HG03558 (cell line): ENCODE results near the gene LRSAM1.

Experiments used
- ATAC-seq: cut with Tn5 transposase; IDR thresholded peaks from one replicate; pipeline ENCODE4 v1.9.1; 2021; ENCODE audit warnings: moderate number of reproducible peaks; ENCODE audit not compliant: unreplicated experiment; ENCODE audit errors: extremely low read depth

The LRSAM1 gene

GRCh38 chr9:127529671-127530070 lies 78.4 kb downstream of the LRSAM1 start:
- ATAC-seq = no peak

- no peak for ATAC-seq
These were observed 79.1 kb downstream of the LRSAM1 start for GRCh38 chr9:127530206-127530941.

GRCh38 chr9:127531676-127532075 lies 80.4 kb downstream of the LRSAM1 start:
- no peak for ATAC-seq

GRCh38 chr9:127534250-127534906 lies 83.1 kb downstream of the LRSAM1 start:
- no peak for ATAC-seq

- no peak for ATAC-seq
These were observed 83.6 kb downstream of the LRSAM1 start for GRCh38 chr9:127534931-127535330.

- ATAC-seq = no peak
These were observed 84.1 kb downstream of the LRSAM1 start for GRCh38 chr9:127535396-127535795.

GRCh38 chr9:127535834-127536233 lies 84.5 kb downstream of the LRSAM1 start:
- ATAC-seq = no peak

- ATAC-seq = no peak
These were observed 85.2 kb downstream of the LRSAM1 start for GRCh38 chr9:127536499-127536898.

GRCh38 chr9:127537014-127537413 lies 85.7 kb downstream of the LRSAM1 start:
- no peak for ATAC-seq

- no peak for ATAC-seq
These were observed 86.5 kb downstream of the LRSAM1 start for GRCh38 chr9:127537792-127538191.

GRCh38 chr9:127538849-127539258 lies 87.5 kb downstream of the LRSAM1 start:
- ATAC-seq = no peak

- ATAC-seq = no peak
These were observed 88.1 kb downstream of the LRSAM1 start for GRCh38 chr9:127539259-127539981.

- no peak for ATAC-seq
These were observed 88.8 kb downstream of the LRSAM1 start for GRCh38 chr9:127539982-127540663.

- no peak for ATAC-seq
These were observed 89.3 kb downstream of the LRSAM1 start for GRCh38 chr9:127540664-127541041.

- no peak for ATAC-seq
These were observed 89.9 kb downstream of the LRSAM1 start for GRCh38 chr9:127541176-127541575.

GRCh38 chr9:127541865-127542264 lies 90.6 kb downstream of the LRSAM1 start:
- ATAC-seq = no peak

- no peak for ATAC-seq
These were observed 91.9 kb downstream of the LRSAM1 start for GRCh38 chr9:127543221-127543620.

GRCh38 chr9:127543973-127544533 lies 92.7 kb downstream of the LRSAM1 start:
- ATAC-seq = no peak

- ATAC-seq = no peak
These were observed 94.2 kb downstream of the LRSAM1 start for GRCh38 chr9:127545196-127546124.
